Panc1 (cell line): ENCODE data around the gene SRP68.

Experiments used
- POLR2AphosphoS5 ChIP-seq: IDR thresholded peaks from 2 replicates; pipeline ENCODE4 v1.6.1; 2012; ENCODE audit warnings: mild to moderate bottlenecking, low read depth, low read length, moderate library complexity
- REST ChIP-seq, 2 experiments: IDR thresholded peaks; 2 replicates each; pipeline ENCODE4 v1.6.1; 2011 to 2012; ENCODE audit warnings: low read depth in 2 of 2, control low read depth in 1 of 2, low read length in 1 of 2, mild to moderate bottlenecking in 1 of 2, moderate library complexity in 1 of 2; ENCODE audit not compliant: insufficient read depth in 1 of 2
- SIN3A ChIP-seq: IDR thresholded peaks from 2 replicates; pipeline ENCODE4 v1.6.1; 2012; ENCODE audit warnings: low read depth, mild to moderate bottlenecking, low read length, moderate library complexity, borderline replicate concordance; ENCODE audit not compliant: insufficient read depth
- TCF7L2 ChIP-seq: IDR thresholded peaks from 2 replicates; pipeline ENCODE4 v1.6.1; 2011; ENCODE audit warnings: mild to moderate bottlenecking, low read depth, low read length, inconsistent platforms
- TF ChIP-seq, protein P1 (sequence below): fragments of 450-650 bp; IDR thresholded peaks from 2 replicates; pipeline ENCODE4 v1.5.1; 2017; ENCODE audit warnings: mild to moderate bottlenecking

GRCh38 chr17:75991396-75991795 lies 80.9 kb downstream of the SRP68 start:
- TF ChIP-seq POLR2AphosphoS5 (no peak), REST (IDR thresholded peaks at IDR 0.05; ENCODE audit: insufficient read depth in 1 of 2, low read depth in 2 of 2, low read length in 1 of 2) (no peak), TCF7L2 (no peak), SIN3A (no peak)
- TF ChIP-seq, protein P1, sequence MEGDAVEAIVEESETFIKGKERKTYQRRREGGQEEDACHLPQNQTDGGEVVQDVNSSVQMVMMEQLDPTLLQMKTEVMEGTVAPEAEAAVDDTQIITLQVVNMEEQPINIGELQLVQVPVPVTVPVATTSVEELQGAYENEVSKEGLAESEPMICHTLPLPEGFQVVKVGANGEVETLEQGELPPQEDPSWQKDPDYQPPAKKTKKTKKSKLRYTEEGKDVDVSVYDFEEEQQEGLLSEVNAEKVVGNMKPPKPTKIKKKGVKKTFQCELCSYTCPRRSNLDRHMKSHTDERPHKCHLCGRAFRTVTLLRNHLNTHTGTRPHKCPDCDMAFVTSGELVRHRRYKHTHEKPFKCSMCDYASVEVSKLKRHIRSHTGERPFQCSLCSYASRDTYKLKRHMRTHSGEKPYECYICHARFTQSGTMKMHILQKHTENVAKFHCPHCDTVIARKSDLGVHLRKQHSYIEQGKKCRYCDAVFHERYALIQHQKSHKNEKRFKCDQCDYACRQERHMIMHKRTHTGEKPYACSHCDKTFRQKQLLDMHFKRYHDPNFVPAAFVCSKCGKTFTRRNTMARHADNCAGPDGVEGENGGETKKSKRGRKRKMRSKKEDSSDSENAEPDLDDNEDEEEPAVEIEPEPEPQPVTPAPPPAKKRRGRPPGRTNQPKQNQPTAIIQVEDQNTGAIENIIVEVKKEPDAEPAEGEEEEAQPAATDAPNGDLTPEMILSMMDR: no peak
